DMS53 (cell line): Measurements from ENCODE around the gene ADGRL3.
"Not testable (repeated sequence)": the region's sequence is repeated elsewhere in the genome, so short reads cannot be mapped to it uniquely, and the experiment has no call there.

Experiments used
- DNase-seq: peaks from one replicate; lab custom pipeline; 2025; lab: John Stamatoyannopoulos, UW

ADGRL3 gene

DNA sequence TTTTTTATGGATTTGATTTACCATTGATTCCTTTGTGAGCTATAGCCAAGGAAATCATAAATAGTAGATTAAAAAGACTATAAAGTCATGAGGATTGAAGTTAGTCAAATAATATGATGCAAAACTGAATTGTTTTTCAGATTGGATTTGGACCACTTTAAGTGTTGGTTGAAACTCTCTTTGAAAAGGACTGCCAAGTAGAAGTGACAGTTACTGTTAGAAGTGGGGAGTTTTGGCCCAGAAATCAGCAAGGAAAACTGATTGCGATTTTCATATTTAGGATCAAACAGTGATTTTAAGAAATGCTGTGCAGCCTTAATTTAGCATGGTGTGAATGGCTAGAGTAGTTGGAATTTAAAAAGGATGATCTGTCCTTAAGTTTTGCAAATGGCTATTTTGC is 4.9 kb downstream of the ADGRL3 start:
- no peak for DNase-seq

DNA sequence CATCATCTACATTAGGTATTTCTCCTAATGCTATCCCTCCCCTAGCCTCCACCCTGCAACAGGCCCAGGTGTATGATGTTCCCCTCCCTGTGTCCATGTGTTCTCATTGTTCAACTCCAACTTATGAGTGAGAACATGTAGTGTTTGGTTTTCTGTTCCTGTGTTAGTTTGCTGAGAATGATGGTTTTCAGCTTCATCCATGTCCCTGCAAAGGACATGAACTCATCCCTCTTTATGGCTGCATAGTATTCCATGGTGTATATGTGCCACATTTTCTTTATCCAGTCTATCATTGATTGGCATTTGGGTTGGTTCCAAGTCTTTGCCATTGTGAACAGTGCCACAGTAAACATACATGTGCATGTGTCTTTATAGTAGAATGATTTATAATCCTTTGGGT is 7.0 kb downstream of the ADGRL3 start:
- not testable (repeated sequence) for DNase-seq

DNA sequence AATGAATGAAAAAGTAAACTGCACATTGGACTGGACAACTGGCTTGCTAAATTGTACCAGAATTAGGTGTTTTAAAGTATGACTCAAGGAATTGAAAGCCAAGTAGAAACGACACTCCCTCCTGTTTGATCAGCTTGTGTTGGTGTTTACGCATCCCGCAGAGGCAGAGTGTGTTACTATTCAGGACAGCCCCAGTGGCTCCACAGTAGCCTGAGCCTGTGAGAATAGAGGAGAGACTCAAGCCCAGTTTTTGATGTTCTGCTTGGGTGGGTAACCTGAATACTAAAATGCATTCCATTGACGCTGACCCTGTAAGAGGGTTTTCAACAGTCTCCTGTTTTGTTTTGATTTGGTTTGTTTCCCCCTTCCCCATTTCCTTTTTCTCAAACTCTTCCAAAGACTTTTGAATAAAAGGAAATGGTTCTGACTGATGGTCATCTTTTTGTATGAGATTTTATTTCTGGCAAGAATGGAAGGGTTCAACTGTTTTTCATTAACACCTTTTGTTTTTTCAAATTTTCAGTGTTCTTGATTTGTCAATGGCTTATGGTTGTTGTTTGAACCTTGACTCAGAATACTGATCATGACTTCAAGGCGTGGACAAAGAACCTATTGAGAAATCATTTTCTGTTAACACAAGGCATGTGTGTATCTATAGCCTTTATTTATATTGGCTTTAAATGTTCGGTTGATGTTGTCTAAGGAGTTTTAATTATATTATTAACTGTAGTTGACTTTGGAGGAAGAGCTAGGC is 10.2 kb downstream of the ADGRL3 start:
- peak; percentile 77 for DNase-seq

DNA sequence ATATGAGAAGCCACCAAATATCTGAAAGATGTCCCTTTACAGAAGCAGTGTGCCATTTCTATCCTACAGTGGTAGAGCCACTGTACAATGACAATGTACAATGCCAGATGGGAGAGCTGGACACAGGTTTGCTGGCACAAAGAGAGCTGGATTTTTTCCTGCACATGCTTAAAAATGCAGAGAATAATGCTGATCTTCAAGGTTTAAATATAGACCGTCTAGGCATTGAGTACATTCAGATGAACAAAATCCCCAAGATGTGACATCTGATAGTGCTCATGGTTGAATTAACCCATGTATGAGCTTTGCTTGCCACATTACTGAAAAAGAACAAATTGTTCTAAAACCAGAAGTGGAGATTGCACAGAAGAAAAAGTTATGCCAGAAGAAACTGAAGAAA is 11.7 kb downstream of the ADGRL3 start:
- DNase-seq = no peak

DNA sequence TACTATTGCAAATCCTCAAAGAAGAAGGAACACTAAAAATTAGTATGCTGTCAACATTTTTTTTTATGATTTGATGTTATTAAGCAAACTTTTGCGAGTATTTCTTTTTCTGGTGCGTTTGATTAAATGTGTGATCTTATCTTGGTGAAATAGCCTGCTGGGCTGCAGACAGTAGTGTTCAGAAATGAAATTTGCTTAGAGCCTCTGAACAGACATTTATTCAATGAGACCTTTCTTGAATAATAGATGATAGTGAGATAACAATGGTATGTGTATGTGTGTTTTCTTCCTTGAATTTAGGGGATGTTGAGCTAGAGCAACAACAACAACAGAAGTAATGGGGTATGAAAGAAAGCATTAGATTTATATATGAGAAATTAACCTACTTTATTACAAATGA is 12.7 kb downstream of the ADGRL3 start:
- no peak for DNase-seq

DNA sequence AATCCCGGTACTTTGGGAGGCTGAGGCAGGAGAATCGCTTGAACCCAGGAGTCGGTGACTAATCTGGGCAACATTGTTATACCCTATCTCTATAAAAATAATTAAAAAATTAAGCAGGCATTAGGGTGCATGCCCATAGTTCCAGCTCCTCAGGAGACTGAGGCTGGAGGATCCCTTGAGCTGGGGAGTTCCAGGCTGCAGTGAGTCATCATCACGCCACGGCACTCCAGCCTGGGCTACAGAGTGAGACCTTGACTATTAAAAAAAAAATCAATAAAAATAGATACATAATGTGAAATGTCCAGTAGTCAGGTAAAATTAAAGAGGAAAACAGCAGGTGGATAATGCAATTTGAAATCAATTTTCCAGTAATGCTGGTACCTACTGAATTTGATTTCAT is 14.6 kb downstream of the ADGRL3 start:
- peak; percentile 6 for DNase-seq

DNA sequence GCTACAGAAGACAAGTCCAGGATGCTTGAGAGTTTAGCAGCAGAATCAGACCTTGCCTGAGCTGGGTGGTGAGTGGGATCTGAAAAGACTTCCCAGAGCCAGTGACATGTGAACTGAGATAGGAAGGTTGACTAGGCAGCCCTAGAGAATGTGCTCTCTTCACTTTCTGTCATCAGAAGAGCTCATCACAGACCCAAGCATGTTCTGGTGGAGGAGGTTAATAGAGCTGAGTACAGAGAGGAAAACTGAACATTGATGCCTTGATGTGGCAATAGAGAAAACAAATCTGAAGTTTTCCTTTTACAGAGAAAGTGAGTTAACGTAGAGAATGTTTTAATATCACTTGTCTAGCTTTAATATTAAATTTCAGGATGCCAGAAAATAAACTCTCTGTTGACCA is 17.1 kb downstream of the ADGRL3 start:
- no peak for DNase-seq

DNA sequence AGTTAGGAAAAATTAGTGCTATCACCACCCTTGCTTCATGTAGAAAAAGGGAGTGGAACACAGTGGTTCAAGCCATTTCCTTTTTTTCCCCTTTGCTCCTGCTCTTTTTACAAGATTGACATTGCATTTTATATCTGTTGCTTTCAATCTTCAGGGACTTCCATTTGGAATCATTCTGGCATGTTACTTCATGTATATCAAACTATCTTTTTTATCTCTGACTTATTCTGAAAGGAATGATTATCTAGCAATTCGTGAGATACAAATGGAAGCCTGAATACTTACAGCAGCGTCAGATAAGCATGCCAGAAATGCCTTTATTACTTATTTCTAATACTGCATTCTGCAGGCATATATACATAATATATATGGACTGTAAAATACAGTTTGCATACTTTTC is 20.4 kb downstream of the ADGRL3 start:
- DNase-seq = no peak

DNA sequence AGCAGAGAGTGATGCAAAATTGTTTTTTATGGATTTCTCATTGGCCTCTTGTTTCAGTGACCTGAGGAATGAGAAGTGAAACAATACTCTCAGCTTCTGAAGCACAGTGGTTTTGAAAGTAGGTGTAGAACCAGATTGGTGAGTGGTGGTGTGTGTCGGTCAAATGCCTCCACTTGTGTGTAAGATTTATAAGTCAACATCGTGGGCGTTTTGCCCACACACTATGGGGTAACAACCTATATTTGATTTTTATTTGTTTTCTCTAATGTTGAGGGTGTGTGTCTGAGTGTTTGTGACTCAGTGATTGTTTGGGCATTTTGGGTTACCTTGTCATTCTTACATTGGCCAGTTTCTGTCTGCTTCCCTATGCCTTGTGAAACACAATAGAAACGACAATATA is 23.3 kb downstream of the ADGRL3 start:
- peak; percentile 3 for DNase-seq

DNA sequence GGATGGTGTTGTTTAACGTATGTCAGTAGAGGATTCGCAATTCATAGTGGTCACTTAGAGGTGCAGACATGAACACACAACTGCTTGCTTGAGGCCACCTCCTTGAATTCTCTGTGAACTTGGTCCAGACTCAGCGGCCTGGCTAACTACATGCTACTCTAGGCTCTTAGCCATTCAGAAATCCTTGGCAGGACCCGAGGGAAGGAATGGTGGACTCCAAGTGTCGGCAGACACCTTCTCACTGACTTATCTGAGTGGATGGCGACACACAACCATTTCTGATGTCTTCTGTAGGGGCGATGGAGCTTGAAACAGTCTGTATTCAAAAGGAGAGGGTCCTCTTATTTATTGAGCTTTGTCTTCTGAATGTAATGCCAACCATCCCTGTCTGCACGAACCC is 24.4 kb downstream of the ADGRL3 start:
- DNase-seq = no peak

DNA sequence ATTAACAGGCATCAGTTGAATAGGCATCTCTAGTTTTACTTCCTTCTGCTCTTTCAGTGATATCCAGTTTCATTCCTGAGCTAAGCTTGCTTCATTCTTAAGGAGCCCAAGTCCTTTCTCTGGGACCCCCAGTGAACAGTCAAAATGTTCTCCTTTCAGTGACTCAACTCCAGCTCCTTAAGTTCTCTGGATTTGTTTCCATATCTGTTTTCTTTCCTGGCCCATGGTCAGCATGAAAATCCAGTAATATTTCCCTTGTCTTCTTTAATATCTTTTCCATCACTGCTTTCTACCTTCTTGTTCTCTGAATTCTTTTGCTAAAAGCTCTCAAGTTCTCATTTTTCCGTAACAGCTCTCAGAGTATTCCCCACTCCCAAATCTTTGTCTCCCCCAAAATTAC is 25.5 kb downstream of the ADGRL3 start:
- DNase-seq = no peak

DNA sequence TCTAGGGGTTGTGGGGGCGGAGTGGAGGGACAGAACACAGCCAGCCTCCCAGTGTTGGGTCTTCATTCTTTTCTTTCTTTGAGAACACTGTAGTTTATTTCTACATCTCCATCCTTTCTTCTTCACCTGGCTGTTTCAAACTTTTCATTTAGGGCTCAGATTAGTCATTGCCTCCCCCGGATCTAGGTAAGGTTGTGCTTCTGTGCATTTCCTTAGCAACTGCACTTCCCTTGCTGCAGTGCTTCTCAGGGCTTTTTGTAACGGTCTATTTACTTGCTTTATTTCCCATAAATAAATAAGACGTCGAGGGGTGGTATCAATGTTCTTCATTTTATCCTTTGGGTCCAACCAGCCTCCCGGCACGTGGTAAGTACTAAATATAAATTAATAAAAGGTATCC is 31.3 kb downstream of the ADGRL3 start:
- DNase-seq = no peak

DNA sequence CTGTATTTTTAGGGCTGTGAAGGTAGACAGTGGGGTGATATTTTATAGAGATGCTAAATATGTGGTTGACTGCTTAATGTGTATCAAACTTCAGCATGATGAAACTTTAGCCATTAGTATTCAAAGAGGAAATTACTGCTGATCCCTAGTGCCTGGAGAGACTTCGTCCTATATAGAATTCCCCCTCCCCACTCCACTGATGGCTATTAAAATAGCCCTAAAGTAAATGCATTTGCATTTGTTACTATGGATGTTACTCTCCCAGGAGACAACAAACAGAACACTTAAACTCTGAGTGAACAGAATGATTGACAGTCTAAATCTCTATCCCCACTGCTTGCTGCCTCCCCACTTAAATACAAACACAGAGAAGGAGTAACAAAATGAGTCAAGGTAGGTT is 39.1 kb downstream of the ADGRL3 start:
- no peak for DNase-seq

DNA sequence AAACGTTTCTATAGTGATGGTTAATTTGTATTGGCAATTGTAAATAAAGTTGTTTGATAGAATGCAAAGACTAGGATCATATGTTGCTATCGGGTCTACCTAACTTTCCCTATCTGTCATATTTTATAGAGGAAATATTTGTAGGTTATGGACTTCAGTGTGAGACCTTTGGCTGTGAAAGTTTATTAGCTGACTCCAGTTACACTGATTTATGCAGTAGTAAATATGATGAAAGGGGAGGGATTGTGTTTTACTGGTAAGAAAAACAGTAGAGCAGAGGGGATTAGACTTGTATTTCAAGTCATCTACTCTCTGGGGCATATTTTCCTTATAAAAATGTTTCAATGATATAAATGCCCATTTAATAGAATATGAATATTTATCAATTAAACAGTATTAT is 43.8 kb downstream of the ADGRL3 start:
- no peak for DNase-seq

DNA sequence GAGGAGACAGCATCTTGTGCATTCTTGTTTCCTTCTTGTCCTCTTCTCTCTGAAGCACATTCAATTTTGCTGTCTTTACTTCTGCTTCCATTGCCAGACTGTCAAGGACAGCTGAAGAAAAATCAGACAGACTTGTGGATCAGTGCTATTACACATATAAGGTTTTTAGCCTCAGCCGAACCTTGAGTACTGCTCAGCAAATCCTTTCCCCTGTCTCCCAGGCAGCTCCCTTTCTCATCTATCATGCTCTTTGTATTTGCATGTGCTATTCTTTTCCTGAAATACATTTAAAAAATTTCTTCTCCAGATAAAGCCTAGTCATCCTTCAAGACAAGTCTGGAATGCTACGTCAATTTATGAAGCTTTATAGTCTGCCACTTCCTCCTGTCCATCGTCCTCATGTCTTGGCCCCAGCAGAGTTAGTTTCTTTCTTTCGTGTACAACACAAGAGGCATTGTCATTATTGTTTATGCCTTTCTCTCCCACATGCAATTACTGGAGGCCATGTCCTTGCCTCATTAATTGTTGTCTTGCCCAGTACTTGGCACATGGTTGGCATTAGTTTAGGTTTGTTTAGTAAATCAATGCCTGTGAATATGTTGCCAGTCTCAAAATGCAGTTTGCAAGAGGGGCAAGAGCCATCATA is 45.1 kb downstream of the ADGRL3 start:
- no peak for DNase-seq

DNA sequence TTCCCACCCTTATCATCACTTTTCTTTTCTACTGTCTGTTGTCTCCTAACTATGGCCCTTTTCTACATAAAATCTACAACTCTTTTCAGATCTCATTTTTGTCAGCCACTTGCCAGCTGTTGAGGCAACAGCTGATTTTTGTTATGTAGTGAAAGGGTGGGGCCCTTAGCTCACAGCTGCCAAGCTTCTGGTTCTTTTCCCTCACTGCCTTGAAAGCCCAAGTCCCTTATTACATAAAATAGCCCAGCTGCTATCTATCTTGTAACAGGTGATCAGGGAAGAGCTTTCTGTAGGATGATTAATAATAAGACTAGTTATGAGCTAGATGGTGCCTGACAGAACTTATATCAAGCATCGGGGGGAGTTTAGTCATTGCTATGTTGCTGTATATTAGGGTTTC is 45.9 kb downstream of the ADGRL3 start:
- no peak for DNase-seq

DNA sequence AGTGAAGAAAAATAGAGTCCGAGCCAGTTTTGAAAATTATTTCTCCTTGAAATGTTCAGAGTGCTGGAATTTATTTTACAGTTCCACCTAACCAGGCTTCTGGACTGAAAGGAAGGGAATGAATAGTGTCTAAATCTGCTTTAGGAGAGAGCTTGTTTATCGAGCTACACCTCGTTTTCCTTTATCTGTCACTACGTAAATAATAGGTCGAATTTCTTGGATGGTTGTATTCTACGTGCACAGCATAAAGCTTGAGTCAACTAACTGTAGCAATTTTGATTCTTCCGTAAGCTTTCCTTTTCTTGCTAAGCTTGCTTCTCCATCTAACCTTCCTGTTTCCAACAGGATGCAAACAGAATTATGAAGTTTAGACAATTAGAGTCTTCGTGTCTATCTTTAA is 48.6 kb downstream of the ADGRL3 start:
- no peak for DNase-seq

DNA sequence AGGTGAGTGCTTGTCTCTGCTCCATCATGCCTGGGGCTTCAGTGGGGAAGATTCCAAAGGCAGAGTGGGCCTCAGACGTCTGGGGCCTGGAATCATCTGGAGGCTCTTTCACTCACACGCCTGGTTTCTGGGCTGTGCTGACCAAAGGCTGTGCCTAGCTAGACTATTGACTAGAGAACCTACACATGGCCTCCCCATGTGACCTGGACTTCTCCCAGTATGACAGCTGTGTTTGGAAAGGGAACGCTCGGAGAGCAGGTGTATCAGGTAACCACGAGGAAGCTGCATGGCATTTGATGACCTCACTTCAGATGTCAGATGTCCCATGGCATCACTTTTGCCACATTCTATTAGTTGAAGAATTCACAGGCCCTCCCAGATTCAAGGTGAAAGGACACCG is 51.0 kb downstream of the ADGRL3 start:
- peak; percentile 96 for DNase-seq

DNA sequence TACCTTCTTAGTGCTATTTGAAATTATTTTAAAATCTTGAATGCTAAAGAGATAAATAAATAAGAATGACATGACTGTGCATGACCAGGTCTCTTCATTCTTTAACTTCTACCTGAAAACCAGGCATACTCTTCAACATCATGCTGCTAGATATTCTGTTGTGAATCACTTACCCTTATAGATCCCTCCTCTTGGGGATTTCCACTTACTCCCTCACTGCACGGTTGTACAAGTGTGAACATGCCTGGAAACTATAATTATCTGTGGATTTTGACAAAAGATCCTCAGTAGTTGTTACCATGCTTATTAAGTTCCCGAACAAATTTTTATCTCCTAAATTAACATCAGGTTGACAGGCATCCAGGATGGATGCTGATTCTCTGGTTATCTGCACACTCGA is 54.3 kb downstream of the ADGRL3 start:
- DNase-seq = no peak

DNA sequence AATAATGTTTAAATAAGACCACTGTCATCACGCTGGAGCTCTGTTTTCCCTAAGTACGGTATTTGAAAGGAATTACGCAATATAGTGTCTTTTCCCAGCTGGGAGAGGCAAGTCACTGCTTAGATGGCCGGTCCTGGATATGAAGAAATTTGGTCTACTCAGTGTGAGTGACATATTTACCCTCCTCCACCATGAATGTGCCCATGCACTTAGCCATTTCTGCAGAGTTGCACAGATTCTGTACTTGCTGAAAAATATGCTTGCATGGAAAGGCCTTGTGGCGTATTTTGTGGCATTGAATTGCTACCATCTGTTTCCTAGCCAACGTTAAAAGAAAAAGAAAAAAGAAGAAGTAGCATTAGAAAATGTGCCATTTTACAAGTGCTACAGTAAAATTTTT is 73.1 kb downstream of the ADGRL3 start:
- DNase-seq = no peak

DNA sequence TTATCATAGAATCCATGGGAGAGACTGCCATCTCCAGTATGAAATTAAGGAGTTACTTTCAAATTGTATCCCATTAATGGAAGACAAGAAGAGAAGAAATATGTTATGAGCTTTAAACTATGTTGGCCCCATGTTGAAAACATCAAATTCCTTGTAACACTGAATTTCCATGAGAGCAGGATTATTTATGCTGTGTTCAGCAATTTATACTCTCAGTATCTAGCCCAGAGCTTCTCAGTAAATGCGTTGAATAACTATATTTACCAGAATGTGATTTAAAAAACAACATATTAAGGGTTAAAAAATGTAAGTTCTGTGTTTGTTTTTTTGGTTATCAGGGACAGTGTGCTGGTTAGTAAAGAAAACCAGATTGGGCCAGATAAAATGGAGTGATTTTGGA is 74.2 kb downstream of the ADGRL3 start:
- DNase-seq = no peak

DNA sequence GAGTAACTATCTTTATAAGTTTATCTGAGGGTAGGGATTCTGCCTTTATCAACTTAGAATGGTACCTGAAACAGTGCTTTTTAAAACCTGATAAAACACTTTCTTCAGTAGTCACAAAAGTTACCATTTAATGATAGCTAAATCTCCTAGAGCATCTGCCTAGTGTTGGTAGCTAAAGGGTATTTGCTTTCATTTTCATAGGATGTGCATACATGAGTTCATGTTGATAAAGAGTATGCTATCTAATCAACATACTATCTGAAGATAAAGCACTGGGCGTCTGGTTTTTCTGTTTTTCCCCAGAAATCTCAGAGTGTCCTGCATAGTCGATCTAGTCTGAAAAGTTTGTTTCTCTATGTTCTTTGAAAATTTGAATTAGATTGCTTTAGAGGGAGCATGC is 75.1 kb downstream of the ADGRL3 start:
- no peak for DNase-seq

DNA sequence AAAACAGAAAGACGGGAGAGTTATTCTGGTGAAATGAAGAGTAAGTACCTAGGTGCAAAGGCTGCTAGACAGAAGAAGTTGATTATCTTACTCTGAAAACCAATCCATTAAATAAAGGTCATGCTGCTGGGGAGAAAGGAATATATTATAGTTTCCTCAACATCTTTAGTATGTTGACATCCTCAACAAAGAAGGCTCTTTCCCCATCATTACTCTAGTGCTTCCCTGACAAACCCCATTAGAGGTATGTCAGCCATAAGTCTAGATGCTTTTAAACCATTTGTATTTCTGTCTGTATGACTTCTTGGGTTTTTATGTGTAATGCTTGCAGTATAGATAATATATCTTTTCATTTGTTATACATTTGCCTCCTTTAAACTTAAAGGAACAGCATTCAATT is 75.9 kb downstream of the ADGRL3 start:
- DNase-seq = no peak
